Activated T-cell treated with anti-CD3 and anti-CD28 coated beads for 24 hours (primary cell): Measurements from ENCODE around the gene BANK1.
A peak's percentile ranks its signal among the peaks of the same experiment; 100 is the strongest.

Experiments
- DNase-seq: peaks from one replicate; pipeline ENCODE4 v3.0.0-alpha.2; 2020; ENCODE audit warnings: low read depth

BANK1 gene

GRCh38 chr4:101790521-101791181 lies at the start of gene BANK1:
Gene BANK1 (plus strand): TSS chr4:101790730. CDS start chr4:101790881, 151 bp downstream.
- peak; percentile 4 for DNase-seq

GRCh38 chr4:101753721-101754120 lies 36.8 kb upstream of the BANK1 start:
- DNase-seq = no peak

- no peak for DNase-seq
Measured at GRCh38 chr4:101756181-101756580, 34.3 kb upstream of the BANK1 start.

GRCh38 chr4:101761405-101761804 lies 29.1 kb upstream of the BANK1 start:
- no peak for DNase-seq

- no peak for DNase-seq
Measured at GRCh38 chr4:101762025-101762424, 28.5 kb upstream of the BANK1 start.

GRCh38 chr4:101762534-101762933 lies 28.0 kb upstream of the BANK1 start:
- no peak for DNase-seq

GRCh38 chr4:101763576-101763975 lies 27.0 kb upstream of the BANK1 start:
- DNase-seq = no peak

- no peak for DNase-seq
Measured at GRCh38 chr4:101774807-101775206, 15.7 kb upstream of the BANK1 start.

GRCh38 chr4:101777431-101777830 lies 13.1 kb upstream of the BANK1 start:
- DNase-seq = no peak

GRCh38 chr4:101780284-101780683 lies 10.2 kb upstream of the BANK1 start:
- no peak for DNase-seq

- no peak for DNase-seq
Measured at GRCh38 chr4:101782546-101782945, 8.0 kb upstream of the BANK1 start.

- DNase-seq = no peak
Measured at GRCh38 chr4:101784957-101785356, 5.6 kb upstream of the BANK1 start.

- DNase-seq = no peak
Measured at GRCh38 chr4:101785486-101785885, 5.0 kb upstream of the BANK1 start.

GRCh38 chr4:101787701-101788316 lies 2.7 kb upstream of the BANK1 start:
- no peak for DNase-seq

GRCh38 chr4:101791182-101791558 lies 640 bp downstream of the BANK1 start:
- DNase-seq = no peak

GRCh38 chr4:101792056-101792590 lies 1.6 kb downstream of the BANK1 start:
- DNase-seq = no peak

- no peak for DNase-seq
Measured at GRCh38 chr4:101793397-101793796, 2.9 kb downstream of the BANK1 start.

- no peak for DNase-seq
Measured at GRCh38 chr4:101794806-101795205, 4.3 kb downstream of the BANK1 start.

GRCh38 chr4:101795704-101796103 lies 5.2 kb downstream of the BANK1 start:
- DNase-seq = no peak

- DNase-seq = no peak
Measured at GRCh38 chr4:101801958-101802357, 11.4 kb downstream of the BANK1 start.

- no peak for DNase-seq
Measured at GRCh38 chr4:101806914-101807313, 16.4 kb downstream of the BANK1 start.

- no peak for DNase-seq
Measured at GRCh38 chr4:101807351-101807750, 16.8 kb downstream of the BANK1 start.

- DNase-seq = no peak
Measured at GRCh38 chr4:101813604-101814003, 23.1 kb downstream of the BANK1 start.

GRCh38 chr4:101818362-101818761 lies 27.8 kb downstream of the BANK1 start:
- DNase-seq = no peak
